Astrocyte (in vitro differentiated cells and primary cell): ENCODE data around the gene LPAR2. TPM values are rescaled to one million over a fixed set of nuclear protein-coding genes. Genes with fewer than 3 reads are reported as not detected.

Experiments used
- DNase-seq: peaks from one replicate; pipeline ENCODE4 v3.0.0-alpha.2; 2010; ENCODE audit warnings: low read depth
- FAIRE-seq: peaks from 2 replicates; lab custom pipeline; 2011; peaks lifted over from hg19 to GRCh38; lab: Jason Lieb, UNC
- H2AFZ ChIP-seq: 2 replicates; pipeline ENCODE4 v1.6.0; 2012; ENCODE audit warnings: low read depth, low read length, inconsistent platforms
- H3K27ac ChIP-seq: 2 replicates; pipeline ENCODE4 v1.5.1; 2011; ENCODE audit warnings: low read depth, low read length, inconsistent platforms
- H3K27me3 ChIP-seq: 2 replicates; pipeline ENCODE4 v1.6.0; 2011; ENCODE audit warnings: low read length, inconsistent platforms; ENCODE audit not compliant: insufficient read depth
- H3K36me3 ChIP-seq: 2 replicates; pipeline ENCODE4 v1.5.1; 2011; ENCODE audit warnings: low read length, inconsistent platforms; ENCODE audit not compliant: insufficient read depth
- H3K4me1 ChIP-seq: 2 replicates; pipeline ENCODE4 v1.5.1; 2011; ENCODE audit warnings: low read length, inconsistent platforms; ENCODE audit not compliant: insufficient read depth
- H3K4me2 ChIP-seq: 2 replicates; pipeline ENCODE4 v1.6.0; 2012; ENCODE audit warnings: low read length, inconsistent platforms
- H3K4me3 ChIP-seq: 2 replicates; pipeline ENCODE4 v1.5.1; 2011; ENCODE audit warnings: low read depth, mild to moderate bottlenecking, low read length, inconsistent platforms; ENCODE audit not compliant: insufficient read depth
- H3K79me2 ChIP-seq: 2 replicates; pipeline ENCODE4 v1.6.0; 2012; ENCODE audit warnings: mild to moderate bottlenecking, low read length, inconsistent platforms; ENCODE audit not compliant: insufficient read depth
- H3K9ac ChIP-seq: 2 replicates; pipeline ENCODE4 v1.6.0; 2012; ENCODE audit warnings: mild to moderate bottlenecking, low read length, inconsistent platforms
- H3K9me3 ChIP-seq: 2 replicates; pipeline ENCODE4 v1.5.1; 2012; ENCODE audit warnings: low read depth, mild to moderate bottlenecking, low read length, inconsistent platforms; ENCODE audit not compliant: insufficient read depth
- H4K20me1 ChIP-seq: 2 replicates; pipeline ENCODE4 v1.6.0; 2012; ENCODE audit warnings: low read length, inconsistent platforms; ENCODE audit not compliant: insufficient read depth
- H3K27ac Mint-ChIP-seq: one replicate; pipeline ENCODE4 v1.8.0; 2021; ENCODE audit warnings: mild to moderate bottlenecking, mixed read lengths; ENCODE audit not compliant: unreplicated experiment
- H3K27me3 Mint-ChIP-seq: one replicate; pipeline ENCODE4 v1.8.0; 2021; ENCODE audit warnings: low read depth, mixed read lengths; ENCODE audit not compliant: unreplicated experiment
- H3K36me3 Mint-ChIP-seq: one replicate; pipeline ENCODE4 v1.8.0; 2021; ENCODE audit warnings: low read depth, mixed read lengths; ENCODE audit not compliant: unreplicated experiment
- H3K4me1 Mint-ChIP-seq: one replicate; pipeline ENCODE4 v1.8.0; 2021; ENCODE audit warnings: low read depth, mixed read lengths; ENCODE audit not compliant: unreplicated experiment
- H3K4me3 Mint-ChIP-seq: one replicate; pipeline ENCODE4 v1.8.0; 2021; ENCODE audit warnings: mild to moderate bottlenecking, moderate library complexity, mixed read lengths; ENCODE audit not compliant: unreplicated experiment
- H3K9me3 Mint-ChIP-seq: one replicate; pipeline ENCODE4 v1.8.0; 2021; ENCODE audit warnings: mild to moderate bottlenecking, mixed read lengths; ENCODE audit not compliant: unreplicated experiment
- EZH2 ChIP-seq: IDR thresholded peaks from 2 replicates; pipeline ENCODE4 v1.6.1; 2012; ENCODE audit warnings: mild to moderate bottlenecking, low read length, inconsistent platforms; ENCODE audit not compliant: insufficient read depth
- total RNA-seq: library from RNA; stranded (reverse); gene quantifications from 2 replicates; pipeline ENCODE4 v1.2.1, GENCODE V29; 2021
- TF ChIP-seq, protein P1 (sequence below): IDR thresholded peaks from 2 replicates; pipeline ENCODE4 v1.5.1; 2011; ENCODE audit warnings: low read depth, mild to moderate bottlenecking, inconsistent platforms, low read length, moderate library complexity; ENCODE audit not compliant: insufficient read depth

Gene LPAR2
- total RNA-seq, 1 donor from 2014 or later = 20.1 TPM

DNA sequence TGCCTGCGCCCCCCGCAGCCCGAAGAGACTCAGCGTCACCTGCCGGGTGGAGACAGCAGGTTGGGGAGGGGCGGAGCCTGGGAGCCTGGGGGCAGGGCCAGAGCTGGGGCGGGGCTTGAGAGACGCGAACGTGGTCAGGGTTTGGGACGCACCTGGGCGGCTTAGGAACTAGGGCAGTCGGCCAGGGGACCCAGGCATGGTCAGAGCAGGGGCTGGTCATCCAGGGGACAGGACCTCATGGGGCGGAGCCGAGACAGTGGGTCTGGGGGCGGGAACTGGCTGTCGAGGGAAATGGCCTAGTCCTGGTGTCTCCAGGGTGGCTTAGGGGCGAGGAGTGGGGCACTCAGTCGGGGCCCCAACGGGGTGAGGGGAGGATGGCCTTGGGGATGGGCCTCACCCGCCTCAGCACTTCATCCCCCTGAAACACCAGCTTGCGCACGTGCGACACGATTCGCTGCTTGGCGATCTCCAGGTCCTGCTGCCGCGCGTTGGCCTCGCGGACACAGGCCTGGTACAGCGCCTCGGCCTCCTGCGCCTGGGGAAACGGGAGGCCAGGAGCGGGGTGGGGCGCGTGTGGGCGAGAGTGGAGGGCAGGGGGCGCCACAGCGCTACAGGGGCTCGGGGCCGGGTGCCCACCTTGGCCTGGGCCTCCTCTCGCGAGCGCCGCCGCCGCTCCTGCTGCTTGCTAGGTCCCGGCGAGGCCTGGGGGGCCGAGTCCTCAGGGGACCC, 9.7 kb upstream of the LPAR2 start:
- no peaks in the 10 kb centered on the region for H3K27me3 ChIP-seq
- TF ChIP-seq EZH2 = no peak
- TF ChIP-seq, protein P1, sequence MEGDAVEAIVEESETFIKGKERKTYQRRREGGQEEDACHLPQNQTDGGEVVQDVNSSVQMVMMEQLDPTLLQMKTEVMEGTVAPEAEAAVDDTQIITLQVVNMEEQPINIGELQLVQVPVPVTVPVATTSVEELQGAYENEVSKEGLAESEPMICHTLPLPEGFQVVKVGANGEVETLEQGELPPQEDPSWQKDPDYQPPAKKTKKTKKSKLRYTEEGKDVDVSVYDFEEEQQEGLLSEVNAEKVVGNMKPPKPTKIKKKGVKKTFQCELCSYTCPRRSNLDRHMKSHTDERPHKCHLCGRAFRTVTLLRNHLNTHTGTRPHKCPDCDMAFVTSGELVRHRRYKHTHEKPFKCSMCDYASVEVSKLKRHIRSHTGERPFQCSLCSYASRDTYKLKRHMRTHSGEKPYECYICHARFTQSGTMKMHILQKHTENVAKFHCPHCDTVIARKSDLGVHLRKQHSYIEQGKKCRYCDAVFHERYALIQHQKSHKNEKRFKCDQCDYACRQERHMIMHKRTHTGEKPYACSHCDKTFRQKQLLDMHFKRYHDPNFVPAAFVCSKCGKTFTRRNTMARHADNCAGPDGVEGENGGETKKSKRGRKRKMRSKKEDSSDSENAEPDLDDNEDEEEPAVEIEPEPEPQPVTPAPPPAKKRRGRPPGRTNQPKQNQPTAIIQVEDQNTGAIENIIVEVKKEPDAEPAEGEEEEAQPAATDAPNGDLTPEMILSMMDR = no peak
- H3K4me2 ChIP-seq = no peak overlapping the region
- peaks cover 4% of the 10 kb centered on the region for H3K79me2 ChIP-seq
- no peak overlapping the region for H2AFZ ChIP-seq
- H3K36me3 ChIP-seq = peaks cover 8% of the 10 kb centered on the region
- H3K4me3 ChIP-seq = no peak overlapping the region
- no peaks in the 10 kb centered on the region for H3K27me3 Mint-ChIP-seq
- H3K9ac ChIP-seq = no peak overlapping the region
- H3K36me3 Mint-ChIP-seq = peaks cover 27% of the 10 kb centered on the region
- no peaks in the 10 kb centered on the region for H3K9me3 Mint-ChIP-seq
- H3K27ac ChIP-seq = no peak overlapping the region
- peaks cover 4% of the 10 kb centered on the region for H3K4me1 ChIP-seq
- FAIRE-seq = no peak
- peaks cover 6% of the 10 kb centered on the region for H4K20me1 ChIP-seq
- no peak overlapping the region for H3K4me3 Mint-ChIP-seq
- no peak for DNase-seq
- H3K27ac Mint-ChIP-seq = no peak overlapping the region
- no peaks in the 10 kb centered on the region for H3K9me3 ChIP-seq
- H3K4me1 Mint-ChIP-seq = peaks cover 4% of the 10 kb centered on the region

DNA sequence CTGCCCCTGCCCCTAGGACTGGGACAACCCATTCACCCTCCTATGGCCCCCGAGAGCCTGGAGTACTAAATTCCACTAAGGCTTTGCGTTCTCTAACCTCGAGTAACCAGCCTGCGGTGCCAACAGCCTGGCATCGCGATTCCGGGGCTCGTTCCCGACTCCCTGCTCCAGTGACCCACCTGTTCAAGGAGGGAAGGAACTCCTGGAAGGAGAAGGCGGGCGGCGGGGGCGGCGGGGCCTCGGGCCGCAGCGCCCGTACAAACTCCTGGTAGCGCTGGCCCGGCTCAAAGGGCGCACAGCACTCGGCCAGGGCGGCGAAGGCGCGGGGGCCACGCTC, 9.1 kb upstream of the LPAR2 start:
- H3K79me2 ChIP-seq = no peaks in the 10 kb centered on the region
- H3K36me3 ChIP-seq = peaks cover 8% of the 10 kb centered on the region
- H3K4me3 ChIP-seq = no peak overlapping the region
- FAIRE-seq = no peak
- Mint-ChIP-seq H3K36me3 (peaks cover 30% of the 10 kb centered on the region), H3K4me3 (no peak overlapping the region), H3K4me1 (no peaks in the 10 kb centered on the region), H3K27me3 (no peaks in the 10 kb centered on the region), H3K9me3 (no peaks in the 10 kb centered on the region), H3K27ac (no peak overlapping the region)
- no peaks in the 10 kb centered on the region for H3K4me1 ChIP-seq
- H4K20me1 ChIP-seq = peaks cover 6% of the 10 kb centered on the region
- H3K27me3 ChIP-seq = no peaks in the 10 kb centered on the region
- H3K9ac ChIP-seq = no peak overlapping the region
- H3K27ac ChIP-seq = no peak overlapping the region
- no peak overlapping the region for H2AFZ ChIP-seq
- TF ChIP-seq, protein P1 = no peak
- no peak for TF ChIP-seq EZH2
- H3K9me3 ChIP-seq = no peaks in the 10 kb centered on the region
- DNase-seq = no peak
- no peak overlapping the region for H3K4me2 ChIP-seq

DNA sequence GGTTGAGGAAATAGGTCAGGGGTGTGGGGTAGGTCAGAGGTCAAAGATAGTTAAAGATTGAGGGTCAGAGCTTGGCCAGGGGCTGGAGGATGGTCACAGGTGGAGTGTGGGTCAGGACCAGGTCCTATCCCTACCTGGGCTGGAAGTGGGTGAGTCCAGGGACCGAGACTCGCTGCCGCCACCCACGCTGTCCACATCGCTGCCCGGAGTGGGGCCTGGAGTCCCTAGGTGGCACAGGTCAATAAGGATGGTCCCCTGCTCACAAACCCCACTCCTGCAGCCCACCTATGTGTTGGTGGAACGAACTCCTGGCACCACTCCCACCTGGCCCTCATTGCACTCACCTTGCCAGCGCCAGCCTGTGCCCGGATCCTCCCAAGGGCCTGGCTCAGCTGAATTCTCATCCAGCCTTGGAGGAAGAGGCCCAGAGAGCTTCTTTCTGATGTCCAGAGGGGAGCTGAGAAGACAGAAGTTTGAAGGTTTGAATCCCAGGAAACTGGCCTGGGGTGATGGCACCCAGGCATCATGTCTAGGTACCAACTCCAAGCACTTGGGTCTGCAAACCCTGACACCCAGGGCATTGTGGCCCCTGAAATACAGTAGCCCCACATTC, 8.7 kb upstream of the LPAR2 start:
- Mint-ChIP-seq H3K27ac (no peak overlapping the region), H3K27me3 (no peaks in the 10 kb centered on the region), H3K4me3 (no peak overlapping the region), H3K9me3 (no peaks in the 10 kb centered on the region), H3K36me3 (peaks cover 32% of the 10 kb centered on the region), H3K4me1 (no peaks in the 10 kb centered on the region)
- no peaks in the 10 kb centered on the region for H3K27me3 ChIP-seq
- peaks cover 8% of the 10 kb centered on the region for H3K36me3 ChIP-seq
- H3K9me3 ChIP-seq = no peaks in the 10 kb centered on the region
- H3K4me1 ChIP-seq = no peaks in the 10 kb centered on the region
- peaks cover 6% of the 10 kb centered on the region for H4K20me1 ChIP-seq
- H3K4me2 ChIP-seq = no peak overlapping the region
- no peak overlapping the region for H2AFZ ChIP-seq
- no peak for TF ChIP-seq EZH2
- TF ChIP-seq, protein P1 = no peak
- no peak overlapping the region for H3K27ac ChIP-seq
- DNase-seq = no peak
- FAIRE-seq = no peak
- no peak overlapping the region for H3K4me3 ChIP-seq
- no peak overlapping the region for H3K9ac ChIP-seq
- H3K79me2 ChIP-seq = no peaks in the 10 kb centered on the region
